SU-DHL-6 (cell line): ENCODE data around the gene INPP4B.

Experiments
- EZH2phosphoT487 ChIP-seq: fragments of 200-600 bp; sonication (generic), shearing (Covaris generic); conservative IDR thresholded peaks from 2 replicates; pipeline ENCODE4 v1.6.1; 2018; ENCODE audit warnings: mild to moderate bottlenecking, antibody characterized with exemption, low read length, moderate library complexity, mixed read lengths
- TF ChIP-seq, protein P1 (sequence below): fragments of 200-600 bp; sonication (generic); IDR thresholded peaks from one replicate; pipeline ENCODE4 v1.5.1; 2017; ENCODE audit warnings: antibody characterized with exemption, mild to moderate bottlenecking, low read length, moderate library complexity; ENCODE audit not compliant: insufficient read depth, poor library complexity, severe bottlenecking

DNA sequence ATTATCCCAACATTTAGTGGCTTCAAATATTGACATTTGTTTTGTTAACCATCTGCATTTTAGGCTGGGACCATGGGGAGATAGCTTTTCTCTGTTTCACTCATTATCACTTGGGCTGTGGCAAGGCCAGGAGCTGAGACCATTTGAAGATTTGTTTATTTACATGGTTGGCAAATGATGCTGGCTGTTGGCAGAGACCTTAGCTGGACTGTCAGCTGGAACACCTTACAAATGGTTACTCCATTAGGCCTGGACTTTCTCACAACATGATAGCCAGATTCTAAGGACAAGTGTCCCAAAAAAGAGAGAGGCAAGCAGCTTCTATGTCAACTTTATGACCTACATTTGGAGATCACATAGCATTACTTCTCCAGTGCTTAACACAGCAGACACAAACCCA lies 130.4 kb downstream of the INPP4B start:
- TF ChIP-seq, protein P1, sequence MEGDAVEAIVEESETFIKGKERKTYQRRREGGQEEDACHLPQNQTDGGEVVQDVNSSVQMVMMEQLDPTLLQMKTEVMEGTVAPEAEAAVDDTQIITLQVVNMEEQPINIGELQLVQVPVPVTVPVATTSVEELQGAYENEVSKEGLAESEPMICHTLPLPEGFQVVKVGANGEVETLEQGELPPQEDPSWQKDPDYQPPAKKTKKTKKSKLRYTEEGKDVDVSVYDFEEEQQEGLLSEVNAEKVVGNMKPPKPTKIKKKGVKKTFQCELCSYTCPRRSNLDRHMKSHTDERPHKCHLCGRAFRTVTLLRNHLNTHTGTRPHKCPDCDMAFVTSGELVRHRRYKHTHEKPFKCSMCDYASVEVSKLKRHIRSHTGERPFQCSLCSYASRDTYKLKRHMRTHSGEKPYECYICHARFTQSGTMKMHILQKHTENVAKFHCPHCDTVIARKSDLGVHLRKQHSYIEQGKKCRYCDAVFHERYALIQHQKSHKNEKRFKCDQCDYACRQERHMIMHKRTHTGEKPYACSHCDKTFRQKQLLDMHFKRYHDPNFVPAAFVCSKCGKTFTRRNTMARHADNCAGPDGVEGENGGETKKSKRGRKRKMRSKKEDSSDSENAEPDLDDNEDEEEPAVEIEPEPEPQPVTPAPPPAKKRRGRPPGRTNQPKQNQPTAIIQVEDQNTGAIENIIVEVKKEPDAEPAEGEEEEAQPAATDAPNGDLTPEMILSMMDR: no peak
- TF ChIP-seq EZH2phosphoT487: no peak
